Parathyroid adenoma (tissue), 2 donors: ENCODE results near the gene THOC1.
"Not testable (repeated sequence)": the region's sequence is repeated elsewhere in the genome, so short reads cannot be mapped to it uniquely, and the experiment has no call there.

Experiments used
- H2AFZ ChIP-seq: fragments of 300-600 bp; sonication (generic); one replicate; pipeline ENCODE4 v1.7.0; 2017; ENCODE audit warnings: antibody characterized with exemption, mild to moderate bottlenecking
- H3K27ac ChIP-seq: fragments of 300-600 bp; sonication (generic); one replicate; pipeline ENCODE4 v1.7.0; 2017
- H3K27me3 ChIP-seq: fragments of 300-600 bp; sonication (generic); one replicate; pipeline ENCODE4 v1.7.0; 2017; ENCODE audit warnings: low read length; ENCODE audit not compliant: control insufficient read depth, insufficient read depth
- H3K36me3 ChIP-seq: fragments of 300-600 bp; sonication (generic); one replicate; pipeline ENCODE4 v1.7.0; 2017; ENCODE audit warnings: low read length; ENCODE audit not compliant: control insufficient read depth, insufficient read depth
- H3K4me1 ChIP-seq: fragments of 300-600 bp; sonication (generic); one replicate; pipeline ENCODE4 v1.7.0; 2017; ENCODE audit warnings: control low read depth
- H3K4me2 ChIP-seq: fragments of 300-600 bp; sonication (generic); one replicate; pipeline ENCODE4 v1.7.0; 2017; ENCODE audit warnings: low read length
- H3K4me3 ChIP-seq: fragments of 300-600 bp; sonication (generic); one replicate; pipeline ENCODE4 v1.7.0; 2017; ENCODE audit warnings: low read depth, low read length
- H3K79me2 ChIP-seq: fragments of 300-600 bp; sonication (generic); one replicate; pipeline ENCODE4 v1.7.0; 2017; ENCODE audit warnings: control low read depth
- H3K9ac ChIP-seq: fragments of 300-600 bp; sonication (generic); one replicate; pipeline ENCODE4 v1.7.0; 2017; ENCODE audit warnings: mild to moderate bottlenecking
- H3K9me3 ChIP-seq: fragments of 300-600 bp; sonication (generic); one replicate; pipeline ENCODE4 v1.7.0; 2017; ENCODE audit warnings: low read length; ENCODE audit not compliant: control insufficient read depth
- TF ChIP-seq, protein P1 (sequence below): fragments of 300-600 bp; sonication (generic); IDR thresholded peaks from one replicate; pipeline ENCODE4 v1.7.0; 2017; ENCODE audit warnings: antibody characterized with exemption, mild to moderate bottlenecking
- donor health status: primary hyperparathyroidism.

The THOC1 gene

DNA sequence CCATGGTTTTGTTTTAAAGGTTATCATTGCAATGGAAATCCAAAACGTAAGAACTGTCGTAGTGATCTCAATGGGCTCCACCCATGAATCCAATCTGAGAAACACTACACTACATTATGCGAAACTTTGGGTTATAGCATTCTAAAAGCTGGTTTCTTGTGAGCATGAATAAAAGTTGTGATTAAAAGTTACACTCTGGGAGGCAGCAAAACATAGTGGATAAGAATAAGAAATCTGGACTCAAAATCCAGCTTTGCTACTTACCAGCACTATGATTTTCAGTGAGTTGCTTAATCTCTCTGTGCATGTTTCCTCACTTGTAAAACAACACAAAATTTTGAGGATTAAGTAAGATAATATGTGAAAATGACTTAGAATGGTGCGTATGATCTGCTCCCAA is 25.7 kb upstream of the THOC1 start:
- Histone ChIP-seq H3K27me3 (no peaks in the 10 kb centered on the region), H3K4me2 (no peak overlapping the region), H3K27ac (no peak overlapping the region), H3K9ac (no peak overlapping the region), H3K36me3 (no peaks in the 10 kb centered on the region), H2AFZ (no peak overlapping the region), H3K4me3 (no peak overlapping the region), H3K79me2 (no peaks in the 10 kb centered on the region), H3K9me3 (no peaks in the 10 kb centered on the region), H3K4me1 (no peaks in the 10 kb centered on the region)
- TF ChIP-seq, protein P1, sequence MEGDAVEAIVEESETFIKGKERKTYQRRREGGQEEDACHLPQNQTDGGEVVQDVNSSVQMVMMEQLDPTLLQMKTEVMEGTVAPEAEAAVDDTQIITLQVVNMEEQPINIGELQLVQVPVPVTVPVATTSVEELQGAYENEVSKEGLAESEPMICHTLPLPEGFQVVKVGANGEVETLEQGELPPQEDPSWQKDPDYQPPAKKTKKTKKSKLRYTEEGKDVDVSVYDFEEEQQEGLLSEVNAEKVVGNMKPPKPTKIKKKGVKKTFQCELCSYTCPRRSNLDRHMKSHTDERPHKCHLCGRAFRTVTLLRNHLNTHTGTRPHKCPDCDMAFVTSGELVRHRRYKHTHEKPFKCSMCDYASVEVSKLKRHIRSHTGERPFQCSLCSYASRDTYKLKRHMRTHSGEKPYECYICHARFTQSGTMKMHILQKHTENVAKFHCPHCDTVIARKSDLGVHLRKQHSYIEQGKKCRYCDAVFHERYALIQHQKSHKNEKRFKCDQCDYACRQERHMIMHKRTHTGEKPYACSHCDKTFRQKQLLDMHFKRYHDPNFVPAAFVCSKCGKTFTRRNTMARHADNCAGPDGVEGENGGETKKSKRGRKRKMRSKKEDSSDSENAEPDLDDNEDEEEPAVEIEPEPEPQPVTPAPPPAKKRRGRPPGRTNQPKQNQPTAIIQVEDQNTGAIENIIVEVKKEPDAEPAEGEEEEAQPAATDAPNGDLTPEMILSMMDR, result no peak

DNA sequence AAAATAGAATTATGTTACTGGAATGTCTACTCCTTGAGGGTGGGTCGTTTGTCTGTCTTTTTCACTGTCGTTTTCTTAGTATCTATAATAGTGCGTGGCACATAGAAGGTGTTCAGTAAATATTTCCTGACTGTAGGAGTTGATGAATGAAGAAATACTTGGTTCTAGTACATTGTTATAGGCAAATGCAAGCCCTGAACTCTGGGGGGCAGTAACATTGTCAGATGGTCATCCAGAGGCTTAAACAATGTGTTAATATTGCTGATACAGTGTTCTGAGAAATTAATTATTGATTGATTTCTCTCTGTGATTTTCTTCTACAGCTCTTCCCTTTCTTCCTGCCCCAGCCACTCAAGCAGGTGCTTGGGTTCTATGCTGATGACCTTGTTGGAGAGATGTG is 24.4 kb upstream of the THOC1 start:
- no peaks in the 10 kb centered on the region for H3K36me3 ChIP-seq
- TF ChIP-seq, protein P1, result no peak

DNA sequence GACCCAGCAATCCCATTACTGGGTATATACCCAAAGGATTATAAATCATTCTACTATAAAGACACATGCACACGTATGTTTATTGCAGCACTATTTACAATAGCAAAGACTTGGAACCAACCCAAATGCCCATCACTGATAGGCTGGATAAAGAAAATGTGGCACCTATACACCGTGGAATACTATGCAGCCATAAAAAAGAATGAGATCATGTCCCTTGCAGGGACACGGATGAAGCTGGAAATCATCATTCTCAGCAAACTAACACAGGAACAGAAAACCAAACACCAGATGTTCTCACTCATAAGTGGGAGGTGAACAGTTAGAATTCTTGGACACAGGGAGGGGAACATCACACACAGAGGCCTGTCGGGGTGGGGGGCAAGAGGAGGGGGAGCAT is 22.1 kb upstream of the THOC1 start:
- not testable (repeated sequence) for H3K9me3 ChIP-seq, H3K4me3 ChIP-seq, H3K27ac ChIP-seq, H3K27me3 ChIP-seq, H3K9ac ChIP-seq, H3K4me2 ChIP-seq, H3K4me1 ChIP-seq, H3K79me2 ChIP-seq, H3K36me3 ChIP-seq, H2AFZ ChIP-seq

More for the DNA sequence above, 24.4 kb upstream of the THOC1 start:
- H3K79me2 ChIP-seq, result no peaks in the 10 kb centered on the region
- no peak overlapping the region for H3K4me3 ChIP-seq
- H3K27ac ChIP-seq, result no peak overlapping the region
- no peaks in the 10 kb centered on the region for H3K27me3 ChIP-seq
- no peak overlapping the region for H2AFZ ChIP-seq
- H3K9ac ChIP-seq, result no peak overlapping the region
- no peaks in the 10 kb centered on the region for H3K9me3 ChIP-seq
- H3K4me1 ChIP-seq, result no peaks in the 10 kb centered on the region
- H3K4me2 ChIP-seq, result no peak overlapping the region

DNA sequence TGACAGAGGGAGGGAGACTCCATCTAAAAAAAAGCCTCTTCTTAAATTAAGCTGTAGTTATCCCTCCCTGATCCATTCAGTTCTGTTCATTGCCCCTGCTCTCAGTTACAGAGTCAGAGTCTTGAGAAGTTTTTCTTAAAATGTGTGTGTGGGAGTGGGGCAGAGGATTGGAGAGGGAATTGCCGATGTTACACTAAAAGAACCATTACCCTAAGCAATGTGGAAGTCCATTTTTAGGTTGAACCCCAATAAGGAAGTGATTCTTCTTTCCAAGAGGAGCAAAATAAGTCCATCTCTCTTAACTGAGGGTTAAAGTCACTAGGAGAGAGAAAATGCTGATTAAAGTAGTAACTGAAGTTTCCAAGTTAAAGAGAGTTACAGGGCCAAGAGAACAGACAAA is 21.2 kb upstream of the THOC1 start:
- H3K4me2 ChIP-seq, result no peak overlapping the region
- H3K4me1 ChIP-seq, result no peaks in the 10 kb centered on the region
- H3K36me3 ChIP-seq, result no peaks in the 10 kb centered on the region
- H3K27ac ChIP-seq, result no peak overlapping the region
- H3K79me2 ChIP-seq, result no peaks in the 10 kb centered on the region
- TF ChIP-seq, protein P1, result no peak
- H3K9me3 ChIP-seq, result no peaks in the 10 kb centered on the region
- H3K27me3 ChIP-seq, result no peaks in the 10 kb centered on the region
- no peak overlapping the region for H3K9ac ChIP-seq
- no peak overlapping the region for H3K4me3 ChIP-seq
- H2AFZ ChIP-seq, result no peak overlapping the region

DNA sequence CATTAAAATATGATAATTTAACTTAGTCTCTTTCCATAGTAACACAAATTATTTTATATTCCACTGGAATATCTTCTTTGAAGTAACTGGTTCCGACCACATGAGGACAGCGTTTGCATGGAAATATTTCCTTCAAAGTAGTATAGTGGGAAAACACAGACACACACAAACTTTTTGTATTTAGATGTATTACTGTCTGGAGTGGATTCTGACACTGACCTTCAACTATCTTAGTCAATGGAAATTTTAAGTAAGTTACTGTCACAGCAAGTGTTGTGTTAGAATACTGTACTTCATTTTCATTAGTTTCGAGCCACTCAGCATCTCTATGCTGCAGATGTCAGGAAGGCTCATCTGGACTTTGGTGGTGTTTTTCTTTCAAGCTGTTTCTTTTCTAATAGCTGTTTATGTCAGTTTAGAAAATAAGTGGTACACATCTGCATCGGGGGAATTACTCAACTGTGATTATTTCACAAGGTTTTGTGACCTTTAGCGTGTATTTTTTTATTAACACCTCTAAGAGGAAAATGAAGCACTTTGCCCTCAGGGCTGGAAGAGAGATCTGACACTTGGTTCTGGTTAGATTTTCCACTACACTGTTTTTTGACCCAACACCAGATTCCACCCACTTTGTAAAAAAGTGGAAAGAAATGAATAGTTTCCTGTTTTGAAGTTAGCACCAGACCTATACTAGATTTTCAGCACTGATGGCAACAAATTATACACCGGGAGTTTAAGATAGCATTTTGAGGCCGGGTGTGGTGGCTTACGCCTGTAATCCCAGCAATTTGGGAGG is 18.9 kb upstream of the THOC1 start:
- TF ChIP-seq, protein P1, result peak; percentile 65
- no peak overlapping the region for H2AFZ ChIP-seq
- no peaks in the 10 kb centered on the region for H3K4me1 ChIP-seq
- H3K9ac ChIP-seq, result no peak overlapping the region
- no peak overlapping the region for H3K4me2 ChIP-seq
- H3K27ac ChIP-seq, result no peak overlapping the region
- H3K4me3 ChIP-seq, result no peak overlapping the region
- H3K79me2 ChIP-seq, result no peaks in the 10 kb centered on the region
- H3K36me3 ChIP-seq, result no peaks in the 10 kb centered on the region
- no peaks in the 10 kb centered on the region for H3K9me3 ChIP-seq
- H3K27me3 ChIP-seq, result no peaks in the 10 kb centered on the region
